Keratinocyte (primary cell): ENCODE measurements around the gene SYT8. TPM values are rescaled to one million over a fixed set of nuclear protein-coding genes. Genes with fewer than 3 reads are reported as not detected.

Source experiments
- DNase-seq: peaks from one replicate; pipeline ENCODE4 v3.0.0-alpha.2; 2011; ENCODE audit warnings: low read depth, missing footprints, low spot score
- FAIRE-seq: peaks from 2 replicates; lab custom pipeline; 2011; peaks lifted over from hg19 to GRCh38; lab: Jason Lieb, UNC
- H2AFZ ChIP-seq: 2 replicates; pipeline ENCODE4 v1.6.0; 2012; ENCODE audit warnings: low read length, control low read depth, inconsistent platforms; ENCODE audit not compliant: control insufficient read depth
- H3K27ac ChIP-seq: 2 replicates; pipeline ENCODE4 v1.5.1; 2011; ENCODE audit warnings: low read length; ENCODE audit not compliant: control insufficient read depth, insufficient read depth
- H3K27me3 ChIP-seq: 3 replicates; pipeline ENCODE4 v1.6.0; 2011; ENCODE audit warnings: low read length; ENCODE audit not compliant: control insufficient read depth, insufficient read depth; ENCODE audit errors: extremely low read depth
- H3K36me3 ChIP-seq, 2 experiments: 2 replicates in 1 of 2; 3 replicates in 1 of 2; pipeline ENCODE4 v1.5.1; 2011; ENCODE audit warnings: low read length in 2 of 2, mild to moderate bottlenecking in 1 of 2; ENCODE audit not compliant: control insufficient read depth in 2 of 2, insufficient read depth in 2 of 2; ENCODE audit errors: extremely low read depth in 1 of 2
- H3K4me1 ChIP-seq: 3 replicates; pipeline ENCODE4 v1.5.1; 2011; ENCODE audit warnings: low read length; ENCODE audit not compliant: control insufficient read depth, insufficient read depth; ENCODE audit errors: extremely low read depth
- H3K4me2 ChIP-seq: 3 replicates; pipeline ENCODE4 v1.6.0; 2011; ENCODE audit warnings: low read depth, low read length; ENCODE audit not compliant: control insufficient read depth, insufficient read depth; ENCODE audit errors: extremely low read depth
- H3K4me3 ChIP-seq, 3 experiments: fragments of 200-600 bp in 1 of 3; sonication (generic) in 1 of 3; 2 replicates in 2 of 3; 3 replicates in 1 of 3; pipeline ENCODE4 v1.5.1; 2011 to 2016; ENCODE audit warnings: low read length in 3 of 3, mild to moderate bottlenecking in 3 of 3, control low read depth in 2 of 3, inconsistent platforms in 1 of 3, low read depth in 1 of 3, mixed read lengths in 1 of 3, mixed run types in 1 of 3, moderate library complexity in 1 of 3; ENCODE audit not compliant: control insufficient read depth in 2 of 3, insufficient read depth in 2 of 3; ENCODE audit errors: extremely low read depth in 1 of 3
- H3K79me2 ChIP-seq: 2 replicates; pipeline ENCODE4 v1.6.0; 2012; ENCODE audit warnings: low read length; ENCODE audit not compliant: control insufficient read depth, insufficient read depth
- H3K9ac ChIP-seq: 3 replicates; pipeline ENCODE4 v1.6.0; 2011; ENCODE audit warnings: low read length; ENCODE audit not compliant: control insufficient read depth, insufficient read depth; ENCODE audit errors: extremely low read depth
- H3K9me1 ChIP-seq: 3 replicates; pipeline ENCODE4 v1.6.0; 2011; ENCODE audit warnings: low read length; ENCODE audit not compliant: control insufficient read depth, insufficient read depth; ENCODE audit errors: extremely low read depth
- H3K9me3 ChIP-seq: 2 replicates; pipeline ENCODE4 v1.5.1; 2012; ENCODE audit warnings: low read depth, low read length; ENCODE audit not compliant: control insufficient read depth
- H4K20me1 ChIP-seq: 3 replicates; pipeline ENCODE4 v1.6.0; 2011; ENCODE audit warnings: low read length; ENCODE audit not compliant: control insufficient read depth, insufficient read depth; ENCODE audit errors: extremely low read depth
- EZH2 ChIP-seq: IDR thresholded peaks from one replicate; pipeline ENCODE4 v1.6.1; 2012; ENCODE audit warnings: inconsistent platforms, mild to moderate bottlenecking, low read length, moderate library complexity
- dilution Hi-C: fragments of 300-500 bp; cut with MboI; formaldehyde crosslinking; loops from one replicate; pipeline ENCODE4 v1.7.0; 2020; ENCODE audit warnings: low sequenced_read_pairs; ENCODE audit not compliant: extremely low pct_ligation_motif_present
- polyA plus RNA-seq, 5 experiments: library from polyadenylated mRNA; depleted of rRNA in 3 of 5; stranded (reverse) in 3 of 5; stranded (forward) in 1 of 5; unstranded in 1 of 5; fragments of >200 nt; gene quantifications; 1 replicate in 1 of 5; 2 replicates in 3 of 5; 3 replicates in 1 of 5; pipeline versions ENCODE4 v1.2.1 to v1.2.3, GENCODE V29; 2011 to 2012; ENCODE audit warnings: missing spikeins in 2 of 5, low read depth in 1 of 5, low replicate concordance in 1 of 5
- TF ChIP-seq, protein P1 (sequence below), 3 experiments: IDR thresholded peaks in 1 of 3; conservative IDR thresholded peaks in 1 of 3; optimal IDR thresholded peaks in 1 of 3; 2 replicates in 2 of 3; 3 replicates in 1 of 3; pipeline versions ENCODE3 to v1.5.1; 2011; ENCODE audit warnings: low read length in 3 of 3, mild to moderate bottlenecking in 3 of 3, moderate library complexity in 2 of 3, control low read depth in 1 of 3, inconsistent platforms in 1 of 3; ENCODE audit not compliant: insufficient read depth in 2 of 3; ENCODE audit errors: extremely low read depth in 1 of 3

SYT8 gene
- polyA plus RNA-seq, 1 donor (not counting 4 experiments of a cell fraction or from before 2014, with no cell fraction given): 19.3 TPM

- no peak overlapping the region for H3K27ac ChIP-seq
- TF ChIP-seq EZH2: no peak
- TF ChIP-seq, protein P1, sequence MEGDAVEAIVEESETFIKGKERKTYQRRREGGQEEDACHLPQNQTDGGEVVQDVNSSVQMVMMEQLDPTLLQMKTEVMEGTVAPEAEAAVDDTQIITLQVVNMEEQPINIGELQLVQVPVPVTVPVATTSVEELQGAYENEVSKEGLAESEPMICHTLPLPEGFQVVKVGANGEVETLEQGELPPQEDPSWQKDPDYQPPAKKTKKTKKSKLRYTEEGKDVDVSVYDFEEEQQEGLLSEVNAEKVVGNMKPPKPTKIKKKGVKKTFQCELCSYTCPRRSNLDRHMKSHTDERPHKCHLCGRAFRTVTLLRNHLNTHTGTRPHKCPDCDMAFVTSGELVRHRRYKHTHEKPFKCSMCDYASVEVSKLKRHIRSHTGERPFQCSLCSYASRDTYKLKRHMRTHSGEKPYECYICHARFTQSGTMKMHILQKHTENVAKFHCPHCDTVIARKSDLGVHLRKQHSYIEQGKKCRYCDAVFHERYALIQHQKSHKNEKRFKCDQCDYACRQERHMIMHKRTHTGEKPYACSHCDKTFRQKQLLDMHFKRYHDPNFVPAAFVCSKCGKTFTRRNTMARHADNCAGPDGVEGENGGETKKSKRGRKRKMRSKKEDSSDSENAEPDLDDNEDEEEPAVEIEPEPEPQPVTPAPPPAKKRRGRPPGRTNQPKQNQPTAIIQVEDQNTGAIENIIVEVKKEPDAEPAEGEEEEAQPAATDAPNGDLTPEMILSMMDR (optimal IDR thresholded peaks at IDR 0.05 in 1 of 3, IDR thresholded peaks at IDR 0.05 in 1 of 3, conservative IDR thresholded peaks at IDR 0.05 in 1 of 3; ENCODE audit: extremely low read depth in 1 of 3, insufficient read depth in 2 of 3, low read length in 3 of 3): no peak
- peaks cover 23% of the 10 kb centered on the region for H3K79me2 ChIP-seq
- DNase-seq (no peak), FAIRE-seq (no peak)
- H3K36me3 ChIP-seq: no peaks in the 10 kb centered on the region
- dilution Hi-C loops: no loop called here
- H3K9ac ChIP-seq: no peak overlapping the region
- no peaks in the 10 kb centered on the region for H4K20me1 ChIP-seq
- H3K4me2 ChIP-seq: peak overlapping the region; percentile 94
- no peaks in the 10 kb centered on the region for H3K27me3 ChIP-seq
- no peak overlapping the region for H2AFZ ChIP-seq
- peaks cover 59% of the 10 kb centered on the region for H3K4me1 ChIP-seq
- no peaks in the 10 kb centered on the region for H3K9me3 ChIP-seq
- H3K9me1 ChIP-seq: no peaks in the 10 kb centered on the region
- H3K4me3 ChIP-seq: no peak overlapping the region
Observed at GRCh38 chr11:1838077-1838425, 3.3 kb downstream of the SYT8 start.

GRCh38 chr11:1838426-1839144, 3.8 kb downstream of the SYT8 start, which contains the start of gene TNNI2:
Gene TNNI2 (plus strand): TSS chr11:1838981. CDS start chr11:1839697, 716 bp downstream.
- no peaks in the 10 kb centered on the region for H4K20me1 ChIP-seq
- peaks cover 23% of the 10 kb centered on the region for H3K79me2 ChIP-seq
- no peak within 1 kb of the TSS for H2AFZ ChIP-seq
- no peaks in the 10 kb centered on the region for H3K9me1 ChIP-seq
- DNase-seq: no peak
- H3K36me3 ChIP-seq: no peaks in the 10 kb centered on the region
- no peak for FAIRE-seq
- peaks cover 59% of the 10 kb centered on the region for H3K4me1 ChIP-seq
- dilution Hi-C loops: no loop called here
- no peak within 1 kb of the TSS for H3K9ac ChIP-seq
- no peak within 1 kb of the TSS for H3K4me3 ChIP-seq
- no peaks in the 10 kb centered on the region for H3K9me3 ChIP-seq
- TF ChIP-seq EZH2: no peak
- TF ChIP-seq, protein P1 (optimal IDR thresholded peaks at IDR 0.05 in 1 of 3, IDR thresholded peaks at IDR 0.05 in 1 of 3, conservative IDR thresholded peaks at IDR 0.05 in 1 of 3; ENCODE audit: extremely low read depth in 1 of 3, insufficient read depth in 2 of 3, low read length in 3 of 3): no peak
- H3K27ac ChIP-seq: no peak within 1 kb of the TSS
- no peaks in the 10 kb centered on the region for H3K27me3 ChIP-seq
- H3K4me2 ChIP-seq: peak within 1 kb of the TSS; percentile 94
